Measurements from ENCODE around the gene ZNF273.
A peak's percentile ranks its signal among the peaks of the same experiment; 100 is the strongest.
"Not testable (repeated sequence)": the region's sequence is repeated elsewhere in the genome, so short reads cannot be mapped to it uniquely, and the experiment has no call there.

The ZNF273 gene

DNA sequence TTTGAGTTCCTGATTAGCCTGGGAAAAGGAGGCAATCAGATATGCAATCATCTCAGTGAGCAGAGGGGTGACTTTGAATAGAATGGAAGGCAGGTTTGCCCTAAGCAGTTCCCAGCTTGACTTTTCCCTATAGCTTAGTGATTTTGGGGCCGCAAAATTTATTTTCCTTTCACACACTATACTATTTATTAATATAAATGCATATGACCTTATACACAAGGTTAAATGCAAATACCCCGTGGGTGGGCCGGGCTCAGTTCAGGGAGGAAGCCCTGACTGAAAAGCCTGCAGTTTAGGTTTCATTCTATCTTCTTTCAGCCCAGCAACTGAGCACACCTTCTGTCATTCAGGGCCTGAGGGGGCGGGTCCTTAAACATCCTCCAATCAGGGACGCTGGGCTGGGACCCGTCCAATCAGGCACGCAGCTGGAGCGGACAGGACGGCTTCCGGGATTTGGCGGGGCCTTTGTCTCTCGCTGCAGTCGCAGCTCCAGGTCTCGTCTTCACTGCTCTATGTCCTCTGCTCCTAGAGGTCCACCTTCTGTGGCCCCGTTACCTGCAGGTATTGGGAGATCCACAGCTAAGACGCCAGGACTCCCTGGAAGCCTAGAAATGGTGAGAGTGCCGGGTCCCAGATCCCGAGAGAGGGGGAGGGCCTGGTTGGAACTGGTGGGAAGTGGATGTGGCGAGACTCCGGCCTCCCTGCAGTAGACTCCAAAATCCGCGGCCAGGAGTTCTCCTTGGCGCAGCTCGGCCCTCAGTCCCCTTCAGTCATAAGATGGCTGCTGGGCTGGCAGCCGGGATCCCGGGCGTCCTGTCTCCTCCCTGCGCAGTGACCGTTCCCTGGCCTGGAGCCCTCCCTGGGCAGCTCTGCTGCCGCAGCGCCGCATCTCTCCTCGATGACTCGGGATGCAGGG, at the start of gene ZNF273:
ZNF273 (plus strand) TSS at position 468 of the 916 bp plus-strand sequence; CDS start at position 513, 45 bp downstream.
- DNase-seq (ENCODE audit: low spot score): peak; percentile 91
- TF ChIP-seq, protein P1, sequence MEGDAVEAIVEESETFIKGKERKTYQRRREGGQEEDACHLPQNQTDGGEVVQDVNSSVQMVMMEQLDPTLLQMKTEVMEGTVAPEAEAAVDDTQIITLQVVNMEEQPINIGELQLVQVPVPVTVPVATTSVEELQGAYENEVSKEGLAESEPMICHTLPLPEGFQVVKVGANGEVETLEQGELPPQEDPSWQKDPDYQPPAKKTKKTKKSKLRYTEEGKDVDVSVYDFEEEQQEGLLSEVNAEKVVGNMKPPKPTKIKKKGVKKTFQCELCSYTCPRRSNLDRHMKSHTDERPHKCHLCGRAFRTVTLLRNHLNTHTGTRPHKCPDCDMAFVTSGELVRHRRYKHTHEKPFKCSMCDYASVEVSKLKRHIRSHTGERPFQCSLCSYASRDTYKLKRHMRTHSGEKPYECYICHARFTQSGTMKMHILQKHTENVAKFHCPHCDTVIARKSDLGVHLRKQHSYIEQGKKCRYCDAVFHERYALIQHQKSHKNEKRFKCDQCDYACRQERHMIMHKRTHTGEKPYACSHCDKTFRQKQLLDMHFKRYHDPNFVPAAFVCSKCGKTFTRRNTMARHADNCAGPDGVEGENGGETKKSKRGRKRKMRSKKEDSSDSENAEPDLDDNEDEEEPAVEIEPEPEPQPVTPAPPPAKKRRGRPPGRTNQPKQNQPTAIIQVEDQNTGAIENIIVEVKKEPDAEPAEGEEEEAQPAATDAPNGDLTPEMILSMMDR (IDR thresholded peaks at IDR 0.05): no peak

DNA sequence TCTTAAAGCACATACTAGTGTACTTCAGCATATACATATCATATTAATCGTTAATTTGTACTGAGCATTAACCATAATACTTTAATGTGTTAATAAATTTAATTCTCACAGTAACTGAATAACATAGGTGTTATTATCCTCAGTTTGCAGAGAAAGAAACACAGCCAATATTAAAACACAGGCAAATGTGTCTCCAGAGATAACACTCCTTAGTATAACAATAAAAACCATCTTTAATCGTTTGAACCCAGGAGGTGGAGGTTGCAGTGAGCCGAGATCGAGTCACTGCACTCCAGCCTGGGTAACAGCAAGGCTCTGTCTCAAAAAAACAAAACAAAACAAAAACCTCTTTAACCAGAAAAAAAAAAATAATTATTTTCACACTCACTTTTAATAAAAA, 49.4 kb upstream of the ZNF273 start:
- TF ChIP-seq, protein P1 (IDR thresholded peaks at IDR 0.05): no peak
- no peak overlapping the region for H3K4me3 ChIP-seq
- no peak overlapping the region for H3K27ac ChIP-seq
- DNase-seq (ENCODE audit: low spot score): no peak

More for the DNA sequence above, at the start of gene ZNF273:
- peak within 1 kb of the TSS; percentile 74 for H3K4me3 ChIP-seq
- peak within 1 kb of the TSS; percentile 62 to 72 for H3K27ac ChIP-seq

DNA sequence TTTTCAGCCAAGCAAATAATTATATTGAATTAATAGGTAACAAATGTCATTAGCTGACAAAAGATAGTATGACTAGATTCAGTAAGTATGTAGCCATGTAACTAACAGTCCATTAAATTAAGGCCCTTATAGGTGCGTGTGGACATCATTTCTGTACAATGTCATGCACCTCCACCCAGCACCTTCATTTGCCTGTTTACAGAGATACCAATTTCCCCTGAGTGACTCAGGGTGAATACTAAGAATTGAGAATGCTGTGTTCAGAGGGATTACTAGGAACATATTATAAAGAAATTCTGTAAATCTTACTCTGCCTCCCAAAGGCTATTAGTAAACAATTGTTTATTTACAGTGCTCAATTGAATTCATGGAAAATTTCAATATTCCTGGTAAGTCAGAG, 48.1 kb upstream of the ZNF273 start:
- no peak for DNase-seq (ENCODE audit: low spot score)
- TF ChIP-seq, protein P1 (IDR thresholded peaks at IDR 0.05): no peak
- Histone ChIP-seq H3K27ac (no peak overlapping the region), H3K4me3 (no peak overlapping the region)

DNA sequence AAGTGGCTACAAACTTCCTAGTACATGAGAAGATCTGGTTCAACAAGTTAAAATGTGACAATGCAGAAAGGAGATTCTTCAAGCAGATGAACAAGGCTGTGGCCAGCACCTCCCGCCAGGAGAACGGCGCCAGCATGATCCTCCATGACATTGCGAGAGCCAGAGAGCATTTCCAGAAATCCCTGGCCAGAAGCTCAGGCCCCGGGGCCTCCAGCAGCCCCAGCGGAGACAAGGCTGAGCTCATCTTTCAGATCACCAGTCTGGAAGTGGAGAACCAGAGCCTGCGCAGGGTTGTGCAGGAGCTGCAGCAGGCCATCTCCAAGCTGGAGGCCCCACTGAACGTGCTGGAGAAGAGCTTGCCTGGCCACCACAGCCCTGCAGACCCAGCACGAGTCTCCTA, 40.1 kb upstream of the ZNF273 start:
- H3K27ac ChIP-seq: no peak overlapping the region
- TF ChIP-seq, protein P1 (IDR thresholded peaks at IDR 0.05): no peak
- DNase-seq (ENCODE audit: low spot score): peak; percentile 66
- no peak overlapping the region for H3K4me3 ChIP-seq

DNA sequence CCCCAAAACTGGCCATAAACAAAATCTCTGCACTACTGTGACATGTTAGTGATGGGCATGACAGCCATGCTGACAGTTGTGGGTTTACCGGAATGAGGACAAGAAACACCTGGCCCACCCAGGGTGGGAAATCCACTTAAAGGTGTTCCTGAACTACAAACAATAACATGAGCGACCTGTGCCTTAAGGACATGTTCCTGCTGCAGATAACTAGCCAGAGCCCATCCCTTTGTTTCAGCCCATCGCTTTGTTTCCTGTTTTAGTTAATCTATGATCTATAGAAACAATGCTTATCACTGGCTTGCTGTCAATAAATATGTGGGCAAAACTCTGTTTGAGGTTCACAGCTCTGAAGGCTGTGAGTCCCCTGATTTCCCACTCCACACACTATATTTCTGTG, 39.5 kb upstream of the ZNF273 start:
- H3K4me3 ChIP-seq; H3K27ac ChIP-seq; DNase-seq (ENCODE audit: low spot score): not testable (repeated sequence)

DNA sequence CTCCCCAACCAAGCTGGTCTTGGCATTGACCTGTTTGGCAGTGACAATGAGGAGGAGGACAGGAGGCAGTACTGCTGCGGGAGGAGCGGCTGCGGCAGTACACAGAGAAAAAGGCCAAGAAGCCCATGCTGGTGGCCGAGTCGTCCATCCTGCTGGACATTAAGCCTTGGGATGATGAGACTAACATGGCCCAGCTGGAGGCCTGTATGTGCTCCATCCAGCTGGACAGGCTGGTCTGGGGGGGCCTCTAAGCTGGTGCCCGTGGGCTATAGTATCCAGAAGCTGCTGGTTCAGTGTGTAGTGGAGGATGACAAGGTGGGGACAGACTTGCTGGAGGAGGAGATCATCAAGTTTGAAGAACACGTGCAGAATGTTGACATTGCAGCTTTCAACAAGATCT, 39.1 kb upstream of the ZNF273 start:
- TF ChIP-seq, protein P1 (IDR thresholded peaks at IDR 0.05): no peak
- Histone ChIP-seq H3K27ac (no peak overlapping the region), H3K4me3 (no peak overlapping the region)
- DNase-seq (ENCODE audit: low spot score): peak; percentile 63

DNA sequence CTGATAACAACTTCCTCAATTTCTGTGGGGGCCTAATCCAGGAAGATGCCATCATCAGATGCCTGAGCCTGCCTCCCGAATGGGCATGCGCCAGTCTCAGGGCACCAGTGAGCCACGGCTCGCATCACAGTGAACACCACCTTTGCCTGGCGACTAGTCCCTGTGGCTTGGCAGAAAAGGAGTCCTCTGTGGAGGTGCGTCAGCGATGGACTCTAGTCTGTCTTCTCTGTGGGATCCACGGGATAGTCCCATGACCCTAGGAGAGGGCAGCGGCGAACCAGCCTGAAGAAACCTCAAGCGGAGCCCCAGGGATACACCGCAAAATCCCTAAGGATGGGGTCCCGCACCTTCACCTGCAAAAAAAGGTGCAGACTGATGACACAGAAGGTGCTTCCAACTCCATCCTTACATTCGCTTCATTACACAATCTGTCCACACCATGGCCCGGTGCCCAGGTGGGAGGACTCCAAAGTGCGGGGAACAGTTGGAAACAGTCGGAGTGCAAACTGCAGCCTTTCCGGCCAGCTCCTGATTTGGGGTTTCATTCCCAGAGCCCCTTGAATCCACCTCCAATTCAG, 35.1 kb upstream of the ZNF273 start:
- no peak overlapping the region for H3K4me3 ChIP-seq
- H3K27ac ChIP-seq: no peak overlapping the region
- TF ChIP-seq, protein P1 (IDR thresholded peaks at IDR 0.05): no peak
- peak; percentile 64 for DNase-seq (ENCODE audit: low spot score)
